Progenitor cell of endocrine pancreas (in vitro differentiated cells): Measurements from ENCODE around the gene NCOA7. TPM values are rescaled to one million over a fixed set of nuclear protein-coding genes. Genes with fewer than 3 reads are reported as not detected.

Experiments used
- DNase-seq: peaks from one replicate; pipeline ENCODE4 v3.0.0; 2021; ENCODE audit warnings: low spot score; ENCODE audit not compliant: unreplicated experiment
- H3K27ac Mint-ChIP-seq: 2 replicates; pipeline ENCODE4 v1.8.0; 2021; ENCODE audit warnings: mild to moderate bottlenecking, moderate library complexity, mixed read lengths
- H3K27me3 Mint-ChIP-seq: 2 replicates; pipeline ENCODE4 v1.8.0; 2021; ENCODE audit warnings: mixed read lengths
- H3K36me3 Mint-ChIP-seq: 2 replicates; pipeline ENCODE4 v1.8.0; 2022; ENCODE audit warnings: mixed read lengths; ENCODE audit not compliant: insufficient read depth
- H3K4me1 Mint-ChIP-seq: 2 replicates; pipeline ENCODE4 v1.8.0; 2021; ENCODE audit warnings: low read depth, mixed read lengths
- H3K4me3 Mint-ChIP-seq: 2 replicates; pipeline ENCODE4 v1.8.0; 2021; ENCODE audit warnings: low read depth, mild to moderate bottlenecking, moderate library complexity, mixed read lengths
- H3K9me3 Mint-ChIP-seq: 2 replicates; pipeline ENCODE4 v1.8.0; 2021; ENCODE audit warnings: low read depth, mixed read lengths
- total RNA-seq: library from RNA; stranded (reverse); gene quantifications from 2 replicates; pipeline ENCODE4 v1.2.1, GENCODE V29; 2021
- TF ChIP-seq, protein P1 (sequence below): fragments of 200-600 bp; sonication (generic); IDR thresholded peaks from one replicate; pipeline ENCODE4 v1.5.0; 2021; ENCODE audit warnings: antibody characterized with exemption, mild to moderate bottlenecking; ENCODE audit not compliant: unreplicated experiment

The NCOA7 gene
- total RNA-seq, 1 donor from 2014 or later, result 18.0 TPM

DNA sequence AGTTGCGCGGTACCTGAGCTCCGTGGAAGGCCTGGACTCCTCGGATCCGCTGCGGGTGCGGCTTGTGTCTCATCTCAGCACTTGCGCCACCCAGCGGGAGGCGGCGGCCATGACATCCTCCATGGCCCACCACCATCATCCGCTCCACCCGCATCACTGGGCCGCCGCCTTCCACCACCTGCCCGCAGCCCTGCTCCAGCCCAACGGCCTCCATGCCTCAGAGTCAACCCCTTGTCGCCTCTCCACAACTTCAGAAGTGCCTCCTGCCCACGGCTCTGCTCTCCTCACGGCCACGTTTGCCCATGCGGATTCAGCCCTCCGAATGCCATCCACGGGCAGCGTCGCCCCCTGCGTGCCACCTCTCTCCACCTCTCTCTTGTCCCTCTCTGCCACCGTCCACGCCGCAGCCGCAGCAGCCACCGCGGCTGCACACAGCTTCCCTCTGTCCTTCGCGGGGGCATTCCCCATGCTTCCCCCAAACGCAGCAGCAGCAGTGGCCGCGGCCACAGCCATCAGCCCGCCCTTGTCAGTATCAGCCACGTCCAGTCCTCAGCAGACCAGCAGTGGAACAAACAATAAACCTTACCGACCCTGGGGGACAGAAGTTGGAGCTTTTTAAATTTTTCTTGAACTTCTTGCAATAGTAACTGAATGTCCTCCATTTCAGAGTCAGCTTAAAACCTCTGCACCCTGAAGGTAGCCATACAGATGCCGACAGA, 31.4 kb upstream of the NCOA7 start:
- TF ChIP-seq, protein P1, sequence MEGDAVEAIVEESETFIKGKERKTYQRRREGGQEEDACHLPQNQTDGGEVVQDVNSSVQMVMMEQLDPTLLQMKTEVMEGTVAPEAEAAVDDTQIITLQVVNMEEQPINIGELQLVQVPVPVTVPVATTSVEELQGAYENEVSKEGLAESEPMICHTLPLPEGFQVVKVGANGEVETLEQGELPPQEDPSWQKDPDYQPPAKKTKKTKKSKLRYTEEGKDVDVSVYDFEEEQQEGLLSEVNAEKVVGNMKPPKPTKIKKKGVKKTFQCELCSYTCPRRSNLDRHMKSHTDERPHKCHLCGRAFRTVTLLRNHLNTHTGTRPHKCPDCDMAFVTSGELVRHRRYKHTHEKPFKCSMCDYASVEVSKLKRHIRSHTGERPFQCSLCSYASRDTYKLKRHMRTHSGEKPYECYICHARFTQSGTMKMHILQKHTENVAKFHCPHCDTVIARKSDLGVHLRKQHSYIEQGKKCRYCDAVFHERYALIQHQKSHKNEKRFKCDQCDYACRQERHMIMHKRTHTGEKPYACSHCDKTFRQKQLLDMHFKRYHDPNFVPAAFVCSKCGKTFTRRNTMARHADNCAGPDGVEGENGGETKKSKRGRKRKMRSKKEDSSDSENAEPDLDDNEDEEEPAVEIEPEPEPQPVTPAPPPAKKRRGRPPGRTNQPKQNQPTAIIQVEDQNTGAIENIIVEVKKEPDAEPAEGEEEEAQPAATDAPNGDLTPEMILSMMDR, result peak; percentile 41
- H3K4me1 Mint-ChIP-seq, result peaks cover 10% of the 10 kb centered on the region

DNA sequence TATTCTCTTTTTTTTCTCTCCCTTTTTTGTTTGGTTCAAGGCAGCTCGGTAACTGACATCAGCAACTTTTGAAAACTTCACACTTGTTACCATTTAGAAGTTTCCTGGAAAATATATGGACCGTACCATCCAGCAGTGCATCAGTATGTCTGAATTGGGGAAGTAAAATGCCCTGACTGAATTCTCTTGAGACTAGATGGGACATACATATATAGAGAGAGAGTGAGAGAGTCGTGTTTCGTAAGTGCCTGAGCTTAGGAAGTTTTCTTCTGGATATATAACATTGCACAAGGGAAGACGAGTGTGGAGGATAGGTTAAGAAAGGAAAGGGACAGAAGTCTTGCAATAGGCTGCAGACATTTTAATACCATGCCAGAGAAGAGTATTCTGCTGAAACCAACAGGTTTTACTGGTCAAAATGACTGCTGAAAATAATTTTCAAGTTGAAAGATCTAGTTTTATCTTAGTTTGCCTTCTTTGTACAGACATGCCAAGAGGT, 30.8 kb upstream of the NCOA7 start:
- Mint-ChIP-seq H3K4me3 (no peak overlapping the region), H3K9me3 (peaks cover 4% of the 10 kb centered on the region), H3K36me3 (peaks cover 6% of the 10 kb centered on the region), H3K4me1 (peaks cover 3% of the 10 kb centered on the region), H3K27ac (no peak overlapping the region), H3K27me3 (no peaks in the 10 kb centered on the region)
- TF ChIP-seq, protein P1, result no peak
- DNase-seq, result no peak

More for the DNA sequence above, 31.4 kb upstream of the NCOA7 start:
- no peaks in the 10 kb centered on the region for H3K27me3 Mint-ChIP-seq
- peaks cover 6% of the 10 kb centered on the region for H3K36me3 Mint-ChIP-seq
- no peak overlapping the region for H3K4me3 Mint-ChIP-seq
- no peak overlapping the region for H3K27ac Mint-ChIP-seq
- no peak for DNase-seq
- H3K9me3 Mint-ChIP-seq, result peaks cover 4% of the 10 kb centered on the region

DNA sequence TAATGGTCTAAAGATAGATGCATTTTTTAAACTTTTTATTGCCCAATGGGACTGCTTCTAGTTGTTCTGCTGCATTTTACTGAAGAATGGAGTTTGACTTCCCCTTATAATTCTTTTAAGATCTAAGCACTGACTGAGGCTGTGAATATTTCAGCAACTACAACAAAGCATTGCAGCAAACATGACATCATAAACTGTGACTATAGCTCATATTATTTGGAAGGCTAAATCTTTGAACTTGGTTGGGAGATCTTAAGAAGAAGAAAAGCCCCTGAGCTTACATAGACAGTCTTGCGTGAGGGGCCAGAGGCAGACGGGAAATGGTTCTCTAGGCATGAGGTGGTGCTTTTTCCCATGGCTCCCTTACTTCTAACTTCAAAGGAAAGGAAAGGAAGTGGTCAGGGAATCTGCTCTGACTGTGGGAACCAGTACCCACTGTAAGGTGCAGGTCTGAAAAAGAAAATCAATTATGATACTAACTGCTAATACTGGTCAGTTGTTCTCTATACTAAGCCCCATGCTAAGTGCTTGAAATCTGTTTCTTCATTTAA, 26.6 kb upstream of the NCOA7 start:
- no peak overlapping the region for H3K27ac Mint-ChIP-seq
- DNase-seq, result no peak
- peaks cover 2% of the 10 kb centered on the region for H3K9me3 Mint-ChIP-seq
- no peak overlapping the region for H3K4me3 Mint-ChIP-seq
- H3K4me1 Mint-ChIP-seq, result peaks cover 3% of the 10 kb centered on the region
- TF ChIP-seq, protein P1, result no peak
- peaks cover 3% of the 10 kb centered on the region for H3K36me3 Mint-ChIP-seq
- peaks cover 2% of the 10 kb centered on the region for H3K27me3 Mint-ChIP-seq

DNA sequence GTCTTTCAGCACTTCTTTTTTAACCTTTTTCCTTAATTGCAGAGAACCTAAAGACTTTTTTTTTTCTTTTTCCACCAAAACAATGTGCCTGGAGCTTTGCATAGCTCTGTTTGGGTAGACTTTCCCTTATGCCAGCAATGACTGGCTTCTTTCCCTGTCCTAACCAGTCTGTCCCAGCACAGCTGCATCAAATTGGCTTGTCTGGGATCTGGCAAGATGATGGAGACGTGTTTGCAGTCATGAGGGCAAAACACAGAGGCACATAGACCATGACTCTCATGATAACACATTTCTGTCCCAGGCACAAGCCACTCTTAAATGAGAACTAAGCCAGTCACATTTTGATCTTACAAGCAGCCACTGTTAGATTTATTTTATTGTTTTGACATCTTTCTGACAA, 24.8 kb upstream of the NCOA7 start:
- Mint-ChIP-seq H3K27ac (no peak overlapping the region), H3K4me3 (no peak overlapping the region), H3K36me3 (peaks cover 2% of the 10 kb centered on the region), H3K4me1 (peaks cover 3% of the 10 kb centered on the region), H3K9me3 (no peaks in the 10 kb centered on the region), H3K27me3 (peaks cover 4% of the 10 kb centered on the region)
- TF ChIP-seq, protein P1, result no peak
- DNase-seq, result no peak

DNA sequence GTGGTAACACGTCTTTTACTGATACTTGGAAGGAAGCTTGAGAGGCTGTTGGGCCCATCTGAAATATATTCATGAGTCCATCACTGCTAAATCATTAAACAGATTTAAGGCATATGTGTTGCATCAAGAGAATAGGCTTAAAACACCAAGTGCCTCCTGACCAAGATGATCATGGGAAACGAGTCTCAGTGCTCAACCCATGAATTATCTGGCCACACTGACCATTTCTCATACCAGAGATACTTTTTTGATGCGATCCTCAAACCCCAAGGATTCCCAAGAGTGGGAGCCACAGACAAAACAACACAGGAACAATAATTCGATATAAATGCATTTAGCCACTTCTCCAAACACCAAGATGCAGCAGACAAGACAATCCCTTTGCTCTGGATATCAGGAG, 24.1 kb upstream of the NCOA7 start:
- Mint-ChIP-seq H3K27me3 (peaks cover 4% of the 10 kb centered on the region), H3K4me1 (peaks cover under 1% of the 10 kb centered on the region), H3K9me3 (no peaks in the 10 kb centered on the region), H3K27ac (no peak overlapping the region), H3K36me3 (peaks cover 2% of the 10 kb centered on the region), H3K4me3 (no peak overlapping the region)
- TF ChIP-seq, protein P1, result no peak
- DNase-seq, result no peak
